ENCODE data around the gene GNL1.

The GNL1 gene

GRCh38 chr6:30557683-30557981 is 1.3 kb upstream of the GNL1 start:
- no peak for DNase-seq
- TF ChIP-seq POLR2A (IDR thresholded peaks at IDR 0.05; ENCODE audit: low read length) (no peak), GATA1 (IDR thresholded peaks at IDR 0.05; ENCODE audit: low read depth, low read length) (no peak)

GRCh38 chr6:30556906-30557682 is 805 bp upstream of the GNL1 start, which contains the start of gene PRR3:
Gene PRR3, plus strand, starts transcription at chr6:30557295. Its CDS starts 50 bp downstream, at chr6:30557345.
- TF ChIP-seq GATA1 (IDR thresholded peaks at IDR 0.05; ENCODE audit: low read depth, low read length), result no peak
- TF ChIP-seq POLR2A (IDR thresholded peaks at IDR 0.05; ENCODE audit: low read length), result peak; percentile 81
- peak; percentile 92 to 94 for DNase-seq

GRCh38 chr6:30555816-30556065 is 548 bp downstream of the GNL1 start:
- TF ChIP-seq GATA1 (IDR thresholded peaks at IDR 0.05; ENCODE audit: low read depth, low read length) (no peak), POLR2A (IDR thresholded peaks at IDR 0.05; ENCODE audit: low read length) (no peak)
- DNase-seq, result no peak

- TF ChIP-seq GATA1 (IDR thresholded peaks at IDR 0.05; ENCODE audit: low read depth, low read length), result no peak
- TF ChIP-seq POLR2A (IDR thresholded peaks at IDR 0.05; ENCODE audit: low read length), result no peak
- peak; percentile 56 to 75 for DNase-seq
These were observed 1.1 kb downstream of the GNL1 start for GRCh38 chr6:30554962-30555815.

- DNase-seq, result no peak
- TF ChIP-seq GATA1 (IDR thresholded peaks at IDR 0.05; ENCODE audit: low read depth, low read length) (no peak), POLR2A (IDR thresholded peaks at IDR 0.05; ENCODE audit: low read length) (no peak)
These were observed 1.9 kb downstream of the GNL1 start for GRCh38 chr6:30554404-30554803.

GRCh38 chr6:30548375-30548774 is 7.9 kb downstream of the GNL1 start:
- DNase-seq, result no peak
- no peak for TF ChIP-seq POLR2A (IDR thresholded peaks at IDR 0.05; ENCODE audit: low read length)
- no peak for TF ChIP-seq GATA1 (IDR thresholded peaks at IDR 0.05; ENCODE audit: low read depth, low read length)

GRCh38 chr6:30547454-30547853 is 8.8 kb downstream of the GNL1 start:
- TF ChIP-seq POLR2A (IDR thresholded peaks at IDR 0.05; ENCODE audit: low read length), result no peak
- no peak for TF ChIP-seq GATA1 (IDR thresholded peaks at IDR 0.05; ENCODE audit: low read depth, low read length)
- DNase-seq, result no peak

- TF ChIP-seq GATA1 (IDR thresholded peaks at IDR 0.05; ENCODE audit: low read depth, low read length) (no peak), POLR2A (IDR thresholded peaks at IDR 0.05; ENCODE audit: low read length) (no peak)
- peak; percentile 51 to 65 for DNase-seq
These were observed 11.5 kb downstream of the GNL1 start for GRCh38 chr6:30544666-30545272.

- DNase-seq, result no peak
- TF ChIP-seq POLR2A (IDR thresholded peaks at IDR 0.05; ENCODE audit: low read length) (no peak), GATA1 (IDR thresholded peaks at IDR 0.05; ENCODE audit: low read depth, low read length) (no peak)
These were observed 12.5 kb downstream of the GNL1 start for GRCh38 chr6:30543821-30544220.

- TF ChIP-seq GATA1 (IDR thresholded peaks at IDR 0.05; ENCODE audit: low read depth, low read length), result no peak
- no peak for TF ChIP-seq POLR2A (IDR thresholded peaks at IDR 0.05; ENCODE audit: low read length)
- no peak for DNase-seq
These were observed 13.4 kb downstream of the GNL1 start for GRCh38 chr6:30542915-30543314.

- DNase-seq, result no peak
- TF ChIP-seq POLR2A (IDR thresholded peaks at IDR 0.05; ENCODE audit: low read length), result no peak
- TF ChIP-seq GATA1 (IDR thresholded peaks at IDR 0.05; ENCODE audit: low read depth, low read length), result no peak
These were observed 13.9 kb downstream of the GNL1 start for GRCh38 chr6:30542404-30542725.

- DNase-seq, result peak; percentile 88 to 94
- TF ChIP-seq GATA1 (IDR thresholded peaks at IDR 0.05; ENCODE audit: low read depth, low read length) (no peak), POLR2A (IDR thresholded peaks at IDR 0.05; ENCODE audit: low read length) (no peak)
These were observed 14.5 kb downstream of the GNL1 start for GRCh38 chr6:30541515-30542403.

GRCh38 chr6:30537931-30538330 is 18.4 kb downstream of the GNL1 start:
- DNase-seq, result no peak
- TF ChIP-seq GATA1 (IDR thresholded peaks at IDR 0.05; ENCODE audit: low read depth, low read length), result no peak
- no peak for TF ChIP-seq POLR2A (IDR thresholded peaks at IDR 0.05; ENCODE audit: low read length)
